NCI-H82 treated with DMSO at 0.1 percent for 48 hours (cell line): Measurements from ENCODE around the gene NUP214.
"Not testable (repeated sequence)": the region's sequence is repeated elsewhere in the genome, so short reads cannot be mapped to it uniquely, and the experiment has no call there.

Experiments used
- DNase-seq: peaks from one replicate; lab custom pipeline; 2025; ENCODE audit not compliant: unreplicated experiment; lab: John Stamatoyannopoulos, UW

Gene NUP214

GRCh38 chr9:131115360-131115742 is 10.0 kb upstream of the NUP214 start:
- not testable (repeated sequence) for DNase-seq

- no peak for DNase-seq
Measured at GRCh38 chr9:131116281-131117120, 8.9 kb upstream of the NUP214 start.

- DNase-seq = no peak
Measured at GRCh38 chr9:131117121-131117761, 8.1 kb upstream of the NUP214 start.

GRCh38 chr9:131117762-131118145 is 7.6 kb upstream of the NUP214 start:
- DNase-seq = no peak

GRCh38 chr9:131119600-131119999 is 5.8 kb upstream of the NUP214 start:
- DNase-seq = no peak

- no peak for DNase-seq
Measured at GRCh38 chr9:131120620-131121228, 4.7 kb upstream of the NUP214 start.

GRCh38 chr9:131121346-131121745 is 4.0 kb upstream of the NUP214 start:
- no peak for DNase-seq

- DNase-seq = no peak
Measured at GRCh38 chr9:131122158-131122557, 3.2 kb upstream of the NUP214 start.

- DNase-seq = no peak
Measured at GRCh38 chr9:131125038-131125287, 423 bp upstream of the NUP214 start.

- DNase-seq = no peak
Measured at GRCh38 chr9:131126059-131126426, 657 bp downstream of the NUP214 start.

- no peak for DNase-seq
Measured at GRCh38 chr9:131129183-131129582, 3.8 kb downstream of the NUP214 start.

GRCh38 chr9:131138676-131139075 is 13.3 kb downstream of the NUP214 start:
- no peak for DNase-seq

- no peak for DNase-seq
Measured at GRCh38 chr9:131140112-131140511, 14.7 kb downstream of the NUP214 start.

GRCh38 chr9:131140550-131140949 is 15.2 kb downstream of the NUP214 start:
- DNase-seq = no peak

- DNase-seq = no peak
Measured at GRCh38 chr9:131142160-131142559, 16.8 kb downstream of the NUP214 start.

GRCh38 chr9:131144201-131144600 is 18.8 kb downstream of the NUP214 start:
- DNase-seq = no peak

GRCh38 chr9:131145245-131145644 is 19.9 kb downstream of the NUP214 start:
- no peak for DNase-seq

GRCh38 chr9:131146186-131146585 is 20.8 kb downstream of the NUP214 start:
- no peak for DNase-seq

GRCh38 chr9:131148276-131148675 is 22.9 kb downstream of the NUP214 start:
- no peak for DNase-seq

GRCh38 chr9:131148966-131149687 is 23.7 kb downstream of the NUP214 start:
- no peak for DNase-seq

GRCh38 chr9:131149688-131150053 is 24.3 kb downstream of the NUP214 start:
- no peak for DNase-seq

GRCh38 chr9:131153595-131153994 is 28.2 kb downstream of the NUP214 start:
- DNase-seq = no peak
